Fibroblast of skin of scalp (primary cell): ENCODE measurements around the gene CT45A5. TPM values are rescaled to one million over a fixed set of nuclear protein-coding genes. Genes with fewer than 3 reads are reported as not detected.
"Not testable (repeated sequence)": the region's sequence is repeated elsewhere in the genome, so short reads cannot be mapped to it uniquely, and the experiment has no call there.

Source experiments
- DNase-seq: peaks from one replicate; pipeline ENCODE4 v3.0.0-alpha.2; 2013
- polyA plus RNA-seq, 2 experiments: library from polyadenylated mRNA; unstranded; fragments of 120-200 nt; gene quantifications; one replicate each; pipeline ENCODE4 v1.2.1, GENCODE V29; 2013; ENCODE audit not compliant: insufficient read length in 2 of 2

Gene CT45A5
- polyA plus RNA-seq (2013, experiment 1 of 2; ENCODE audit: insufficient read length): not detected
- not detected for polyA plus RNA-seq (2013, experiment 2 of 2; ENCODE audit: insufficient read length)

- not testable (repeated sequence) for DNase-seq
Measured at GRCh38 chrX:135785403-135785802, at the start of gene CT45A5. TSS of gene CT45A5 (minus strand) at chrX:135785503. CDS start at chrX:135781729, 3,774 bp downstream.

- not testable (repeated sequence) for DNase-seq
Measured at GRCh38 chrX:135819912-135820311, 34.6 kb upstream of the CT45A5 start, which contains the start of gene CT45A2. TSS of gene CT45A2 (minus strand) at chrX:135820012. CDS start at chrX:135816265, 3,747 bp downstream.

- not testable (repeated sequence) for DNase-seq
Measured at GRCh38 chrX:135802687-135803086, 17.4 kb upstream of the CT45A5 start, which contains the start of gene CT45A6. TSS of gene CT45A6 (minus strand) at chrX:135802787. CDS start at chrX:135798993, 3,794 bp downstream.

GRCh38 chrX:135768091-135768490 is 17.2 kb downstream of the CT45A5 start, which contains the start of gene CT45A3:
TSS of gene CT45A3 (minus strand) at chrX:135768191. CDS start at chrX:135764444, 3,747 bp downstream.
- not testable (repeated sequence) for DNase-seq

GRCh38 chrX:135744739-135745138 is 40.6 kb downstream of the CT45A5 start:
- not testable (repeated sequence) for DNase-seq

GRCh38 chrX:135741192-135741715 is 44.0 kb downstream of the CT45A5 start:
- no peak for DNase-seq

- DNase-seq: peak; percentile 7
Measured at GRCh38 chrX:135740681-135741149, 44.6 kb downstream of the CT45A5 start.

GRCh38 chrX:135737366-135738071 is 47.8 kb downstream of the CT45A5 start:
- peak; percentile 3 for DNase-seq

- not testable (repeated sequence) for DNase-seq
Measured at GRCh38 chrX:135734666-135735065, 50.6 kb downstream of the CT45A5 start.
